Left lung (tissue), 10 donors: ENCODE data around the gene IZUMO4. TPM values are rescaled to one million over a fixed set of nuclear protein-coding genes. Genes with fewer than 3 reads are reported as not detected.
A peak's percentile ranks its signal among the peaks of the same experiment; 100 is the strongest.
"Not testable (repeated sequence)": the region's sequence is repeated elsewhere in the genome, so short reads cannot be mapped to it uniquely, and the experiment has no call there.

Experiments used
- ATAC-seq: fragments of 200-7000 bp; cut with Tn5 transposase; one replicate; pipeline ENCODE4 v1.9.1; 2020; ENCODE audit warnings: moderate library complexity
- DNase-seq, 4 donors: peaks; one replicate each; pipeline ENCODE4 v3.0.0-alpha.2; 2013 to 2020
- H3K27ac ChIP-seq, 2 donors: fragments of 200-600 bp; sonication (generic) in 1 of 2; one replicate each; pipeline versions ENCODE4 v1.5.0 to v1.8.0; 2020 to 2021
- H3K27me3 ChIP-seq, 2 donors: fragments of 200-600 bp; sonication (generic) in 1 of 2; one replicate each; pipeline versions ENCODE4 v1.5.0 to v1.8.0; 2020 to 2021
- H3K36me3 ChIP-seq, 2 donors: fragments of 200-600 bp; sonication (generic) in 1 of 2; one replicate each; pipeline versions ENCODE4 v1.5.0 to v1.8.0; 2020 to 2021
- H3K4me1 ChIP-seq, 2 donors: fragments of 200-600 bp; one replicate each; pipeline ENCODE4 v1.8.0; 2021
- H3K4me3 ChIP-seq, 2 donors: fragments of 200-600 bp; sonication (generic) in 1 of 2; one replicate each; pipeline versions ENCODE4 v1.5.0 to v1.8.0; 2020 to 2021; ENCODE audit warnings: mild to moderate bottlenecking in 1 of 2
- H3K9me3 ChIP-seq, 2 donors: fragments of 200-600 bp; sonication (generic) in 1 of 2; one replicate each; pipeline versions ENCODE4 v1.5.0 to v1.8.0; 2020 to 2021
- intact Hi-C, 2 donors: fragments of 100-400 bp; cut with DNase I; formaldehyde crosslinking; loops; one replicate each; pipeline versions ENCODE4 v1.11.2 to v1.14.2; 2022
- polyA plus RNA-seq, 6 donors: library from polyadenylated mRNA; unstranded; fragments of 120-200 nt; gene quantifications; one replicate each; pipeline ENCODE4 v1.2.1, GENCODE V29; 2013; ENCODE audit not compliant: insufficient read length in 6 of 6
- total RNA-seq, 2 donors: library from RNA; stranded (reverse); fragmentation: NEBNext Ultra II Directional; extraction: Animal tissue kit (Norgen Biotek cat#: 25700); gene quantifications; one replicate each; pipeline ENCODE4 v1.2.1, GENCODE V29; 2021
- TF ChIP-seq, protein P1 (sequence below), 2 donors: fragments of 200-600 bp; sonication (generic) in 1 of 2; IDR thresholded peaks; one replicate each; pipeline versions ENCODE4 v1.5.0 to v1.8.0; 2021; ENCODE audit warnings: antibody characterized with exemption in 2 of 2
- donor health status: DM: no; HTN: yes; CAD: no.
- donor health status: DM: no; HTN: no; CAD: no.

The IZUMO4 gene
- total and polyA plus RNA-seq, 8 donors, result 2.6 to 8.5 (median 5.9) TPM

DNA sequence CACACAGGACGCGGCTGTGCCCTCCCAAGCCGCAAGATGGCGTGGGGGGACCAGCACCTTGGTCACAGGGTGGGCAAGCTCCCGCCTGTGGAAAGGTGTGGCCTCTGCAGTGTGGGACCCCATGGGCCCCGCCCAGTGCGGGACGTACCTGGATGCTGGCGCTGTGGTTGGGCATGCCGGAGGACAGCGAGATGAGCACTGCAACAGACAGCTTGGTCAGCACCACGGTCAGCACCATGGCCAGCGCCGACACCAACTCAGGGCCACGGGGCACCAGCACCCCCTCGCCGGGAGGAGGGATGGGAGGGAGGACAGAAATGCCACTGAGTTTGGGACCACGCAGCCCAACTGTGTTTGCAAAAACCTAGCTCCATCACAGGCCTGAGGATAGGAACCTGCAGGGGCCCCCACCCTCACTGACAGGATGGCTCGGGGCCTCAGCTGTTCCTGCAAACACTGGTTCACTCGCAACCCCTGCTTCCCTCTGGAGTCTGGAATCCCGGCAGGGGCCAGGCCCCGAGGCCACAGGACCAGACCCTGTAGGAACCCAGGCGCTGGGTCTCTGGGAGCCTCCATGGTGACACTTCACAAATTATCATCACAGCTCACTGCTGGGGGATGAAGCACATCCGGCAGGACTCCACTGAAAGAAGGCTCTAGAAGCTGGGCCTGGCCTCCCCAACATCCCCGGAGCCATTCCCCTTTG lies 27.1 kb downstream of the IZUMO4 start:
- Histone ChIP-seq H3K27ac (no peak overlapping the region), H3K36me3 (peaks cover 0 to 95% of the 10 kb centered on the region in 2 donors), H3K4me1 (no peaks in the 10 kb centered on the region), H3K9me3 (no peaks in the 10 kb centered on the region), H3K4me3 (no peak overlapping the region), H3K27me3 (no peaks in the 10 kb centered on the region)
- intact Hi-C loops, result no loop called here
- TF ChIP-seq, protein P1, sequence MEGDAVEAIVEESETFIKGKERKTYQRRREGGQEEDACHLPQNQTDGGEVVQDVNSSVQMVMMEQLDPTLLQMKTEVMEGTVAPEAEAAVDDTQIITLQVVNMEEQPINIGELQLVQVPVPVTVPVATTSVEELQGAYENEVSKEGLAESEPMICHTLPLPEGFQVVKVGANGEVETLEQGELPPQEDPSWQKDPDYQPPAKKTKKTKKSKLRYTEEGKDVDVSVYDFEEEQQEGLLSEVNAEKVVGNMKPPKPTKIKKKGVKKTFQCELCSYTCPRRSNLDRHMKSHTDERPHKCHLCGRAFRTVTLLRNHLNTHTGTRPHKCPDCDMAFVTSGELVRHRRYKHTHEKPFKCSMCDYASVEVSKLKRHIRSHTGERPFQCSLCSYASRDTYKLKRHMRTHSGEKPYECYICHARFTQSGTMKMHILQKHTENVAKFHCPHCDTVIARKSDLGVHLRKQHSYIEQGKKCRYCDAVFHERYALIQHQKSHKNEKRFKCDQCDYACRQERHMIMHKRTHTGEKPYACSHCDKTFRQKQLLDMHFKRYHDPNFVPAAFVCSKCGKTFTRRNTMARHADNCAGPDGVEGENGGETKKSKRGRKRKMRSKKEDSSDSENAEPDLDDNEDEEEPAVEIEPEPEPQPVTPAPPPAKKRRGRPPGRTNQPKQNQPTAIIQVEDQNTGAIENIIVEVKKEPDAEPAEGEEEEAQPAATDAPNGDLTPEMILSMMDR (IDR thresholded peaks at IDR 0.05), result no peak
- no peak for DNase-seq
- ATAC-seq, result peak; percentile 19

DNA sequence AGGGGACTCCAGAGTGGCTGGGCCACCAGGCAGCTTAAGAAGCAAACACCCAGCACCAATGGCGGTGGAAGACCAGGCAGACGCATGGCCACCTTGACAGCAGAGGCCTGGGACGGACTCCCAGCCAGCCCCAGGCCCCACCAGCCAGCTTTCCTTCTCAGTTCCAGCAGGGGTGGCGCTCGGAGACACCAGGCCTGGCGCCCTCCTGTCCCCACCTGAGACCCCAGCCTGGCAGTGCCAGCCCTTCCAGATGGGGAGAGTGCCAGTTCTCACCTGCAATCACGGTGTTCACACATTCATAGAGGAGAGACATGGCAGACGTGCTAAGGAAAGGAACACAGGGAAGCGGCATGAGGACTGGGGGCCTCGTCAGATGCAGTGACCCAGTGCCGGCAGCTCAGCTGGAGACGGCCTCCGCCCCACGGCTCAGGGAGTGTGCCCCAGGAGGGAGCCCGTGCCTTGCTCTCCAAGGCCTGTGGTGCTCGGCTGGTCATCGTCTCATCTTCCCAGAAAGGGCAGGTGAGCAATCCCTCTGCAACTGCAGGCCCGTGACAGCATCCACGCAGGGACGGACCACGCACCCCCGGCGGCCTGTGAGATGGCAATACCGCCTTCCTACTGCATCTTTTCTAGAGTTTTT lies 30.3 kb downstream of the IZUMO4 start:
- intact Hi-C loops, result no loop called here
- H3K36me3 ChIP-seq, result peaks cover 0 to 92% of the 10 kb centered on the region in 2 donors
- TF ChIP-seq, protein P1 (IDR thresholded peaks at IDR 0.05), result no peak
- no peaks in the 10 kb centered on the region for H3K27me3 ChIP-seq
- H3K9me3 ChIP-seq, result no peaks in the 10 kb centered on the region
- no peaks in the 10 kb centered on the region for H3K4me1 ChIP-seq
- H3K27ac ChIP-seq, result no peak overlapping the region
- no peak for DNase-seq
- ATAC-seq, result no peak
- no peak overlapping the region for H3K4me3 ChIP-seq

DNA sequence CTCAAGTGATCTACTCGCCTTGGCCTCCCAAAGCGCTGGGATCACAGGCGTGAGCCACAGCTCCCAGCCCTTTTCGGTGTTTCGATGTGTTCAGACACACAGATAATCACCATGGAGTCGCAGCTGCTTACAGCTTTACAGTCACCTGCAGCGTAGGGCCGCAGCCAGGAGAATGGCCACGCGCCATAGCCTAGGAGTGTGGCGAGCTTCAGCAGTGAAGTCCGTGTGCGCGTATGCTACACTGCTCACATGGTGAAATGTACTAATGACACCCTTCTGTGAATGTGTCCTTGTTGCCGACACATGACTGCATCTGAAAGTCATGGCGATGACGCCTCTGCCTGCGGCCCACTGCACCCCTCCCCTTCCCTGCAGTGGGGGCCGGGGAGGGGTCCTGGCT lies 31.0 kb downstream of the IZUMO4 start:
- H3K36me3 ChIP-seq, result peaks cover 0 to 92% of the 10 kb centered on the region in 2 donors
- no peak for ATAC-seq
- H3K27ac ChIP-seq, result no peak overlapping the region
- no peak for DNase-seq
- no peaks in the 10 kb centered on the region for H3K4me1 ChIP-seq
- intact Hi-C loops, result no loop called here
- no peaks in the 10 kb centered on the region for H3K9me3 ChIP-seq
- no peaks in the 10 kb centered on the region for H3K27me3 ChIP-seq
- H3K4me3 ChIP-seq, result no peak overlapping the region
- TF ChIP-seq, protein P1 (IDR thresholded peaks at IDR 0.05), result no peak

DNA sequence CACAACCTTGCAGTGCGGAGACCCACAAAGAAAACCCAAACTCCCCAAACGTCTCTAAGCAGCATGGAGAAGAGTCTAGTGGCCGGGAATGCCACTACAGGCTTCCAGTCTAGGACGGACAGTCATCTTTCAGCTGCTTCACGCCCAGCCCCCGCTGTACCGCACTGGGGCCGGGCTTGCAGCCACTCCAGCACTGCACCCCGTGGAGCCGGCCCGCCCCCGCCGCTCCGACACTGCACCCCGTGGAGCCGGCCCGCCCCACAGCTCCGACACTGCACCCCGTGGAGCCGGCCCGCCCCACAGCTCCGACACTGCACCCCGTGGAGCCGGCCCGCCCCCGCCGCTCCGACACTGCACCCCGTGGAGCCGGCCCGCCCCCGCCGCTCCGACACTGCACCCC lies 31.5 kb downstream of the IZUMO4 start:
- H3K4me1 ChIP-seq, H3K9me3 ChIP-seq, intact Hi-C loops, DNase-seq, H3K27me3 ChIP-seq, ATAC-seq, H3K4me3 ChIP-seq, H3K27ac ChIP-seq: not testable (repeated sequence)
- H3K36me3 ChIP-seq, result peaks cover 0 to 92% of the 10 kb centered on the region in 2 donors

DNA sequence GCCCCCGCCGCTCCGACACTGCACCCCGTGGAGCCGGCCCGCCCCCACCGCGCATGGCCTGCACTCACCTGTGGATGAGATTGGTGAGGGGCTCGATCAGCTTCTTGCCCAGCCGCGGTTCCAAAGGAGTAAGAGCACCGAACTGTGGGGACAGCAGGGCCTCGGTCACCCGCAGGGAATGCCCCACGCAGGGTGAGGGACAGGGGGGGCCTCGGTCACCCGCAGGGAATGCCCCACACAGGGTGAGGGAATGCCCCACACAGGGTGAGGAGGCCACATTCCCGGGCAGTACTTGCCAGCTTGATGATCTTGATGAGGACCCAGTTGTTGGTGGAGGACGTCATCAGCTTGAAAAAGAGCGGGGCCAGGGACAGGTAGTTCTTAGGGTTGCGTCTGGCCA lies 32.3 kb downstream of the IZUMO4 start:
- TF ChIP-seq, protein P1 (IDR thresholded peaks at IDR 0.05), result no peak
- no peaks in the 10 kb centered on the region for H3K9me3 ChIP-seq
- DNase-seq (no peak), ATAC-seq (no peak)
- intact Hi-C loops, result no loop called here
- H3K27me3 ChIP-seq, result no peaks in the 10 kb centered on the region
- H3K4me3 ChIP-seq, result no peak overlapping the region
- peaks cover 0 to 92% of the 10 kb centered on the region in 2 donors for H3K36me3 ChIP-seq
- no peak overlapping the region for H3K27ac ChIP-seq
- no peaks in the 10 kb centered on the region for H3K4me1 ChIP-seq
